ENCODE measurements around the gene BUD23. TPM values are rescaled to one million over a fixed set of nuclear protein-coding genes. Genes with fewer than 3 reads are reported as not detected.
"Not testable (repeated sequence)": the region's sequence is repeated elsewhere in the genome, so short reads cannot be mapped to it uniquely, and the experiment has no call there.

The BUD23 gene
- total and polyA plus RNA-seq, 8 donors: 17.4 to 71.9 (median 44.2) TPM

- Histone ChIP-seq H3K4me1 (peaks cover 6 to 14% (median 10%) of the 10 kb centered on the region in 4 donors), H3K27ac (no peak overlapping the region), H3K4me3 (no peak overlapping the region), H3K9me3 (no peaks in the 10 kb centered on the region), H3K27me3 (peaks cover 0 to 87% (median 48%) of the 10 kb centered on the region in 3 donors), H3K36me3 (no peaks in the 10 kb centered on the region)
- intact Hi-C loops (cut with DNase I; ENCODE audit: low total_unique reads): no loop called here
- 40 to 54% (median 43%) methylated on average over 5 to 9 of the region's 9 CpGs for WGBS, 5 donors
- no peak for DNase-seq
- TF ChIP-seq EP300 (IDR thresholded peaks at IDR 0.05) (no peak), POLR2A (IDR thresholded peaks at IDR 0.05) (no peak), POLR2AphosphoS5 (IDR thresholded peaks at IDR 0.05) (no peak), CTCF (IDR thresholded peaks at IDR 0.05) (no peak)
Measured at GRCh38 chr7:73649576-73649975, 33.8 kb upstream of the BUD23 start.

GRCh38 chr7:73650524-73650923, 32.9 kb upstream of the BUD23 start:
- intact Hi-C loops (cut with DNase I; ENCODE audit: low total_unique reads): no loop called here
- Histone ChIP-seq H3K27ac (no peak overlapping the region), H3K4me1 (peaks cover 6 to 14% (median 10%) of the 10 kb centered on the region in 4 donors), H3K36me3 (no peaks in the 10 kb centered on the region), H3K27me3 (peaks cover 0 to 83% (median 48%) of the 10 kb centered on the region in 3 donors), H3K4me3 (no peak overlapping the region), H3K9me3 (no peaks in the 10 kb centered on the region)
- no peak for DNase-seq
- WGBS, 5 donors: 56 to 67% (median 58%) methylated on average over 5 of the region's 5 CpGs
- no peak for TF ChIP-seq EP300 (IDR thresholded peaks at IDR 0.05)
- TF ChIP-seq POLR2A (IDR thresholded peaks at IDR 0.05): no peak
- no peak for TF ChIP-seq POLR2AphosphoS5 (IDR thresholded peaks at IDR 0.05)
- no peak for TF ChIP-seq CTCF (IDR thresholded peaks at IDR 0.05)

- Histone ChIP-seq H3K27ac (no peak overlapping the region), H3K4me3 (no peak overlapping the region), H3K4me1 (peaks cover 6 to 10% (median 8%) of the 10 kb centered on the region in 4 donors), H3K36me3 (no peaks in the 10 kb centered on the region), H3K27me3 (peaks cover 0 to 71% (median 32%) of the 10 kb centered on the region in 3 donors), H3K9me3 (no peaks in the 10 kb centered on the region)
- no peak for DNase-seq
- 43 to 61% (median 50%) methylated on average over 9 to 11 of the region's 11 CpGs for WGBS, 5 donors
- intact Hi-C loops (cut with DNase I; ENCODE audit: low total_unique reads): no loop called here
- TF ChIP-seq EP300 (IDR thresholded peaks at IDR 0.05) (no peak), POLR2AphosphoS5 (IDR thresholded peaks at IDR 0.05) (no peak), CTCF (IDR thresholded peaks at IDR 0.05) (no peak), POLR2A (IDR thresholded peaks at IDR 0.05) (no peak)
Measured at GRCh38 chr7:73652541-73652949, 30.9 kb upstream of the BUD23 start.

GRCh38 chr7:73655309-73655708, 28.1 kb upstream of the BUD23 start:
- H3K4me3 ChIP-seq; intact Hi-C loops (cut with DNase I; ENCODE audit: low total_unique reads); H3K27ac ChIP-seq; H3K36me3 ChIP-seq; H3K4me1 ChIP-seq; DNase-seq; H3K9me3 ChIP-seq: not testable (repeated sequence)
- peaks cover 0 to 50% (median 14%) of the 10 kb centered on the region in 3 donors for H3K27me3 ChIP-seq
- WGBS, 5 donors: 77 to 90% (median 85%) methylated on average over 4 of the region's 4 CpGs

- Histone ChIP-seq H3K27ac (no peak overlapping the region), H3K4me3 (no peak overlapping the region), H3K4me1 (no peaks in the 10 kb centered on the region), H3K36me3 (no peaks in the 10 kb centered on the region), H3K9me3 (peaks cover 0 to 10% (median 7%) of the 10 kb centered on the region in 4 donors), H3K27me3 (peaks cover 0 to 36% (median 0%) of the 10 kb centered on the region in 3 donors)
- WGBS, 5 donors: 58 to 66% (median 62%) methylated on average over 8 of the region's 8 CpGs
- DNase-seq: no peak
- no peak for TF ChIP-seq CTCF (IDR thresholded peaks at IDR 0.05)
- TF ChIP-seq POLR2A (IDR thresholded peaks at IDR 0.05): no peak
- intact Hi-C loops (cut with DNase I; ENCODE audit: low total_unique reads): no loop called here
Measured at GRCh38 chr7:73659983-73660382, 23.4 kb upstream of the BUD23 start.

- H3K27ac ChIP-seq; DNase-seq; H3K36me3 ChIP-seq; H3K4me3 ChIP-seq; intact Hi-C loops (cut with DNase I; ENCODE audit: low total_unique reads); H3K4me1 ChIP-seq: not testable (repeated sequence)
- 27 to 49% (median 35%) methylated on average over 4 of the region's 4 CpGs for WGBS, 5 donors
- Histone ChIP-seq H3K9me3 (peaks cover 0 to 10% (median 7%) of the 10 kb centered on the region in 4 donors), H3K27me3 (peaks cover 0 to 30% (median 0%) of the 10 kb centered on the region in 3 donors)
Measured at GRCh38 chr7:73660594-73660993, 22.8 kb upstream of the BUD23 start.

Measured in stomach (tissue), 9 donors.